Psoas muscle (tissue), 8 donors: ENCODE measurements around the gene RIPOR2. TPM values are rescaled to one million over a fixed set of nuclear protein-coding genes. Genes with fewer than 3 reads are reported as not detected.

Source experiments
- ATAC-seq, 4 donors: fragments of 200-7000 bp; cut with Tn5 transposase; one replicate each; pipeline ENCODE4 v1.9.1; 2020; ENCODE audit warnings: moderate library complexity in 3 of 4, mild to moderate bottlenecking in 2 of 4
- DNase-seq, 2 donors: peaks; one replicate each; pipeline ENCODE4 v3.0.0-alpha.2; 2020
- H3K27ac ChIP-seq: fragments of 200-600 bp; one replicate; pipeline ENCODE4 v1.8.0; 2022
- H3K27me3 ChIP-seq, 3 donors: fragments of 200-600 bp in 1 of 3; one replicate each; pipeline versions ENCODE4 v1.6.1 to v1.8.0; 2013 to 2022; ENCODE audit warnings: low read length in 2 of 3, mild to moderate bottlenecking in 2 of 3, moderate library complexity in 1 of 3; ENCODE audit not compliant: insufficient read depth in 3 of 3
- H3K36me3 ChIP-seq, 2 donors: fragments of 200-600 bp in 1 of 2; one replicate each; pipeline versions ENCODE4 v1.6.1 to v1.8.0; 2013 to 2022; ENCODE audit warnings: low read depth in 1 of 2, mild to moderate bottlenecking in 1 of 2, moderate library complexity in 1 of 2; ENCODE audit not compliant: insufficient read depth in 1 of 2
- H3K4me1 ChIP-seq: fragments of 200-600 bp; one replicate; pipeline ENCODE4 v1.8.0; 2022
- H3K4me3 ChIP-seq: fragments of 200-600 bp; one replicate; pipeline ENCODE4 v1.8.0; 2022; ENCODE audit warnings: mild to moderate bottlenecking
- H3K9me3 ChIP-seq: fragments of 200-600 bp; one replicate; pipeline ENCODE4 v1.8.0; 2022
- CTCF ChIP-seq: fragments of 200-600 bp; IDR thresholded peaks from one replicate; pipeline ENCODE4 v1.8.0; 2022; ENCODE audit warnings: antibody characterized with exemption
- WGBS, 3 donors: extraction: QIAGEN DNeasy Blood & Tissue Kit; methylation state at CpG; one replicate each; pipeline versions ENCODE4 v1.1.6 to v1.1.7; 2013; 5-methylcytosine and 5-hydroxymethylcytosine counted together
- intact Hi-C, 2 donors: fragments of 100-400 bp; cut with DNase I; formaldehyde crosslinking; loops; one replicate each; pipeline versions ENCODE4 v1.11.0 to v1.14.2; 2022
- polyA plus RNA-seq, 3 donors: library from polyadenylated mRNA; stranded (reverse); fragments of 200-250 nt; gene quantifications; one replicate each; pipeline ENCODE4 v1.2.3, GENCODE V29; 2013
- total RNA-seq, 4 donors: library from RNA; stranded (reverse); fragmentation: NEBNext Ultra II Directional in 2 of 4; extraction: Animal tissue kit (Norgen Biotek cat#: 25700) in 2 of 4; gene quantifications; one replicate each; pipeline versions ENCODE4 v1.2.1 to v1.2.4, GENCODE V29; 2021 to 2023
- donor health status: healthy with polysubstance abuse.
- donor health status: DM: no; HTN: no; CAD: no; lungs with moderate emphysema.
- donor health status: Bipolar disorder and iron deficiency.
- donor health status: healthy.
- donor health status: DM: yes; HTN: yes; CAD: no.
- donor health status: DM: no; HTN: no; CAD: no.
- donor health status: DM: no; HTN: no; CAD: no.
- donor health status: DM: yes; HTN: yes; CAD: no.

The RIPOR2 gene
- total and polyA plus RNA-seq, 7 donors = 1.3 to 13.2 (median 7.1) TPM

- Histone ChIP-seq H3K4me3 (no peak overlapping the region), H3K27me3 (no peaks in the 10 kb centered on the region), H3K27ac (no peak overlapping the region), H3K36me3 (peaks cover 5 to 84% of the 10 kb centered on the region in 2 donors), H3K9me3 (no peaks in the 10 kb centered on the region), H3K4me1 (no peaks in the 10 kb centered on the region)
- intact Hi-C loops = no loop called here
- ATAC-seq (no peak), DNase-seq (no peak)
- 88 to 93% (median 91%) methylated on average over 4 of the region's 4 CpGs for WGBS, 3 donors
- TF ChIP-seq CTCF = no peak
Measured at GRCh38 chr6:24845578-24845977, 90.2 kb downstream of the RIPOR2 start.

DNA sequence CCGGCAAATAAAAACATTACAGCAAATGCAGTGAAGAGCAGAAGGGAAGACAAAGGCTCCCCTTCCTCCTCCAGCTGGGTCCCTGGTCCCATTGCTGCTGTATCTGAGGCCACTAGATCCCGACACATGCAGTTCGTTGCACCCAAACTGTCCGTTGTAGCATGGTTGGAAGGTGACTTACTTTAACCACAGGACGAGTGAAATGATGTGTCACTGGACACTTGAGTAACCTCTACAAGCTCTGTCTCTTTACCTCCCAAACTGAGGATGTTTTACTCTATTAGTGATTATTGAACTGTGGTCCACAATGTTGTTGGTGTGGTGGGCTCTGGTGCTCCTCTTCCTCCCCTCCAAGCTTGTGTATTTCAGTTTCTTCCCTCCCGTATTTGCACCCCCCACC lies 90.9 kb downstream of the RIPOR2 start:
- Histone ChIP-seq H3K4me3 (no peak overlapping the region), H3K36me3 (peaks cover 5 to 78% of the 10 kb centered on the region in 2 donors), H3K27me3 (no peaks in the 10 kb centered on the region), H3K9me3 (no peaks in the 10 kb centered on the region), H3K4me1 (no peaks in the 10 kb centered on the region), H3K27ac (no peak overlapping the region)
- no peak for DNase-seq
- WGBS, 3 donors = 92 to 94% (median 94%) methylated on average over 6 of the region's 6 CpGs
- TF ChIP-seq CTCF = no peak
- intact Hi-C loops = no loop called here
- no peak for ATAC-seq

GRCh38 chr6:24844061-24844460 lies 91.7 kb downstream of the RIPOR2 start:
- intact Hi-C loops = no loop called here
- 94 to 100% (median 97%) methylated on average over 1 of the region's 1 CpG for WGBS, 3 donors
- no peak for ATAC-seq
- Histone ChIP-seq H3K27me3 (no peaks in the 10 kb centered on the region), H3K4me1 (no peaks in the 10 kb centered on the region), H3K4me3 (no peak overlapping the region), H3K36me3 (peaks cover 5 to 70% of the 10 kb centered on the region in 2 donors), H3K27ac (no peak overlapping the region), H3K9me3 (no peaks in the 10 kb centered on the region)
- no peak for TF ChIP-seq CTCF
- DNase-seq = no peak

- H3K27ac ChIP-seq = no peak overlapping the region
- no peak for TF ChIP-seq CTCF
- no peaks in the 10 kb centered on the region for H3K4me1 ChIP-seq
- ATAC-seq = no peak
- H3K36me3 ChIP-seq = peaks cover 5 to 41% of the 10 kb centered on the region in 2 donors
- intact Hi-C loops = no loop called here
- H3K9me3 ChIP-seq = no peaks in the 10 kb centered on the region
- no peaks in the 10 kb centered on the region for H3K27me3 ChIP-seq
- no peak overlapping the region for H3K4me3 ChIP-seq
- WGBS, 3 donors = 80 to 89% (median 85%) methylated on average over 2 of the region's 2 CpGs
- no peak for DNase-seq
Measured at GRCh38 chr6:24840187-24840586, 95.6 kb downstream of the RIPOR2 start.

DNA sequence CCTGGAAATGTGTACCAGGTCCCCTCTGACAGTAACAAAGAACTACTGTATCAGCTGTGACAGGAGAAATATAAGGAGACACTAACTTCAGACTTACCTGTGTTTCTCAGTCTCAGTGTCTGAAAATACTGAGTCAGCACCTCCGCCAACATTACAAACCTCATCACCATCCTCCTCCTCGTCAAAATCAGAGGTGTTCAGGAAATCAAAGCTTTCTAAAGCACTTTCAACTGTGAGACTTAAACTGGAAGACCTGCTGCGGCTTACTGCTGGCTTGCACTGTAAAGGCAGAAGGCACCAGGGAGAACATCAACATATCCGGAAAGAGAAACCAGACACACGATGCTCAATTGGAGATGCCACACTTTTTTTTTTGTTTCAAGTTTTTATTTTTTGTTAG lies 96.8 kb downstream of the RIPOR2 start:
- DNase-seq (no peak), ATAC-seq (no peak)
- TF ChIP-seq CTCF = no peak
- WGBS, 3 donors = 89 to 92% (median 90%) methylated on average over 5 of the region's 5 CpGs
- Histone ChIP-seq H3K4me1 (no peaks in the 10 kb centered on the region), H3K4me3 (no peak overlapping the region), H3K27ac (no peak overlapping the region), H3K27me3 (no peaks in the 10 kb centered on the region), H3K9me3 (no peaks in the 10 kb centered on the region), H3K36me3 (peaks cover 5 to 47% of the 10 kb centered on the region in 2 donors)
- intact Hi-C loops = no loop called here
